ENCODE measurements around the gene WDR37.
A peak's percentile ranks its signal among the peaks of the same experiment; 100 is the strongest.
"Not testable (repeated sequence)": the region's sequence is repeated elsewhere in the genome, so short reads cannot be mapped to it uniquely, and the experiment has no call there.

Gene WDR37, protein sequence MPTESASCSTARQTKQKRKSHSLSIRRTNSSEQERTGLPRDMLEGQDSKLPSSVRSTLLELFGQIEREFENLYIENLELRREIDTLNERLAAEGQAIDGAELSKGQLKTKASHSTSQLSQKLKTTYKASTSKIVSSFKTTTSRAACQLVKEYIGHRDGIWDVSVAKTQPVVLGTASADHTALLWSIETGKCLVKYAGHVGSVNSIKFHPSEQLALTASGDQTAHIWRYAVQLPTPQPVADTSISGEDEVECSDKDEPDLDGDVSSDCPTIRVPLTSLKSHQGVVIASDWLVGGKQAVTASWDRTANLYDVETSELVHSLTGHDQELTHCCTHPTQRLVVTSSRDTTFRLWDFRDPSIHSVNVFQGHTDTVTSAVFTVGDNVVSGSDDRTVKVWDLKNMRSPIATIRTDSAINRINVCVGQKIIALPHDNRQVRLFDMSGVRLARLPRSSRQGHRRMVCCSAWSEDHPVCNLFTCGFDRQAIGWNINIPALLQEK

DNA sequence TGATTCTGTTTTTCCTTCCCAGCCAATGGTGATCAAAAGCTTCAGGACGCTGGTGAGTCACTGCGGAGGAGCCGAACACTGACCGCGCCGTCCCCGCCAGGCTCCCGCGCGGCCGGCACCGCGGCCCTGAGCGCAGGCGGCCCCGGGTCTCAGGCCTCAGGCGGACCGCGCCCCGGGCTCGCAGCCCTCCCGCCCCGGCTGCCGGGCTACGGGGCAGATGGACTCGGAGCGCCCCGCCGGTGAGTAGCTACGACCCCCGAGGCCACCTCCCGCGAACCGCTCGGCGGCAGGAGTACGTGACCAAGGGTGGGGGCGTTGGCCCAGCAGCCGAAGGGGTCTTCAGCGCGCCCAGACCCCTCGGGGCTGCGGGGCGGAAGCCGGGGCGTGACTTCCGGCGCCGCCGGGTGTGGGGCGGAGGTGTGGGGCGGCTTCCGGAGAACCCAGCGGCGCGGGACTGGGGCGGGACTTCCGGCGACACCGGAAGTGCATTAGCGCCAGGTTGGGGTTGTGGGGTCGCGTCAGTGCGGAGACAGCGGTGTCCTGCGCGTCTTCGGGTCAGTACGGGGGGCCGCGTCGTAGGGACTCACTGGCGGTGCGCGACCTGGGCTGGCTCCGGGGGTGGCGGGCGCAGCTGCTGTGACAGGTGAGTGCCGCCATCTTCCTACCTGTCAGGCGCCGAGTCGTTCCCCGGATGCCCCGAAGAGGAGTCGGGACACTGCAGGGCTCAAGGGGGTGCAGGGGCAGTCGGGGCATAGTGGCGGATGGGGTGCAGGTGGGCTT lies at the start of gene WDR37:
TSS of gene WDR37 (plus strand) at position 60 of the 780 bp plus-strand sequence. CDS start 15,771 bp downstream, outside the sequence.
- DNase-seq = peak; percentile 37

DNA sequence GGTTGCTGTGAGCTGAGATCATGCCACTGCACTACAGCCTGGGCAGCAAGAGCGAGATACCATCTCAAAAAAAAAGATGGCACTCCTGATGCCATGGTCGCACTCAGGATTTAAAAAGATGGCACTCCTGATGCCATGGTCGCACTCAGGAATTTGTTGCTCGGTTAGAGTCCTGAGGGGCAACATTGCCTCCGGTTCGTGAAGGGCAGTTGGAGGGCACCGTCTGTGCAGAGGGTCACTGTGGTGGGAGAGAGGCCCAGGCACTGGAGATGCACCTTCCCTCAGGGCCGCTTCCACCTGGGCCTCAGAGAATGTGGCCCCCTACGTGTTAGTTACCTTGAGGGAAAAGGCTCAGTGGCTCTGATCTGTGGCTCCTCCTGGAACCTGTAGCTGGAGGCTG lies 49.6 kb upstream of the WDR37 start:
- no peak for DNase-seq

DNA sequence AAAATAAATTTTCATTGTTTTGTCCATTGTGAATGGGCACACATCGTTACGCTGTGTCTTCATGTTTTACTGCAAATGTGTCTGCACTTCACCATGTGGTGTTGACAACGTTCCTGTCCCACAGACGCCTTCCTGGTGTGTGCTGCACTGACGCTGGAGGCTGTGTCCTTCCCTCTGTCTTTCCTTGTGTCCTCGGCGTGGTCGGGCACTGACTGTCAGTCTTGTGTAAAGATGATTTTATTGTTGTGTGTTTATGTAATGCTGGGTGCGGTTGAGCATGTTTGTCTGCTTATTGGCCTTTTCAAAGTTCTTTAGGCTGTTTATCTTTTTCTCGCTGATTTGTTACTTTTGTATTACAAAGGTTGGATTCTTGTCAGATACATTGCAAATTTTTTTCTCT lies 48.6 kb upstream of the WDR37 start:
- no peak for DNase-seq

DNA sequence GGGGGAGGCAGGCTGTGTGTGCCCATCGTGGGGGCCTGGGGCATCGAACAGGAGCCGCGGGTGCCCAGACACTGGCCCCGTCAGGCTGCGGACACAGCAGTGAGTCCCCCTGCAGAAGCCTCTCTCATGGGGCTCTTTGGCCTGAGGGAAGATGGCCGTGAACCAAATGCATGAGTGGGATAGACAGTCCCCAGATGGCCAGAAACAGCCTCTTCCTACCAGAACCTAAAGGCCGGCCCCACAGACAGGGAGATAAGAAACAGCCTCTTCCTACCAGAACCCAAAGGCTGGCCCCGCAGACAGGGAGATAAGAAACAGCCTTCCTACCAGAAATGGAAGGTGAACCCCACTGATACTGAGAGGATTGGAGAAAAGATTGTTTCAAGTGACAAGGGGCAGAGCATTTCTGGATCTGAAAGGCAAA lies 47.1 kb upstream of the WDR37 start:
- no peak for DNase-seq

DNA sequence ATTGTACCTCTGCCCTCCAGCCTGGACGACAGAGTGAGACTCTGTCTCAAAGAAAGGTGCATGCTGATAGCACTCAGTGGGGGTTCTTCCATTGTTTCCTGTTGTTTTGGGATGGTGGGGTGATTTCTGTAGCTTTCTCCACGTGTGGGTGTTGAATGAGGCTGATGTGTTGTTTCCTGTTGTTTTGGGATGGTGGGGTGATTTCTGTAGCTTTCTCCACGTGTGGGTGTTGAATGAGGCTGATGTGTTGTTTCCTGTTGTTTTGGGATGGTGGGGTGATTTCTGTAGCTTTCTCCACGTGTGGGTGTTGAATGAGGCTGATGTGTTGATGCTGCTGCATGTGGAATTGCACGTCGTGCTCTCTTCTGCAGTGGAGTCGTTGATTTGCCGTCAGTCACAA lies 46.2 kb upstream of the WDR37 start:
- not testable (repeated sequence) for DNase-seq

DNA sequence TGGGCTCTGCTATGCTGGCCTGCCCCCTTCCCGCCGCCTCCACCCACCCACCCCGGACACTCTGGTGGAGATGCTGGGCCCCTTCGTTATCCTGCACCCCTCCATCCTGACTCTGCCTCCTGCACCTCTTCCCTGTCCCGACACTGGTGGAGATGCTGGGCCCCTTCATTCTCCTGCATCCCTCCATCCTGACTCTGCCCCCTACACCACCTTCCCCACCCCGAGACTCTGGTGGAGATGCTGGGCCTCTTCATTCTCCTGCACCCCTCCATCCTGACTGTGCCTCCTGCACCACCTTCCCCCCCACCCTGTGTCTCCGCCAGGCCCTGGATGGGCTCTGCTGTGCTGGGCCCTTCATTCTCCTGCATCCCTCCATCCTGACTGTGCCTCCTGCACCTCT lies 45.5 kb upstream of the WDR37 start:
- no peak for DNase-seq

DNA sequence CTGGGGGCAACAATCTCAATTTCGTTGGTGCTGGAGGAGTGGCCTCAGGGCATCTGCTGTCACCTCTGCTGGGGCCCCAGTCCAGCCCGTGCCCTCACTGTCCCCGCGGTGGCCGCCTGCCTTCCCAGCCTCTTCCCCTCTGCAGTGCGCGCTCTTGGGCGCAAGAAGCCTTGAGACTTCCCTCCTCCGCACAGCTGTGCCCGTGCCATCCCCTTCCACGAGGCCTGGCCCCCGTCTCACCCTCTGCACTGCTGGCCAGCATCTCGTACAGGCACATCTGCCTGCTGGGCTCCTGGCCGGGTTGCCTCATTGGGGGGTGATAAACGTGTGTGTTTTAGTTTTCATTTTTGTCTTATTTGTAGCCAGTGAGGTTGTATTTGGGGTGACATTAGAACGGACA lies 44.5 kb upstream of the WDR37 start:
- DNase-seq = no peak

DNA sequence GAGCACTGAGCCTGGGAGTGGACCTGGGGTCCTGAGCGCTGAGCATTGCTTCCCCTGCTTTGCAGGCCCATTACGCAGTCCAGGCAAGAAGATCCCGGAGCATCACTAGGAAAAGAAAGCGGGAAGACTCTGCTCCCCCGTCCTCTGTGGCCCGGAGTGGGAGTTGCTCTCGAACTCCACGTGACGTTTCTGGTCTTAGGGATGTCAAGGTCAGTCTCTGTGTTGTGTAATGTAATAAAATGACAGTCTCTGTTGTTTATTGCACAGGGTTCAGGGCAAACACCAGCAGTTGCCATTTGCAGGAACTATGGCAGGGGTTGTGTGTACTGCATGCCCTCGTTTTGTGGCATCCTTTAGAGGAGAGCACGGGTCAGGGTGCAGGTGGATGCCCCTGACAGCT lies 40.5 kb upstream of the WDR37 start:
- no peak for DNase-seq

DNA sequence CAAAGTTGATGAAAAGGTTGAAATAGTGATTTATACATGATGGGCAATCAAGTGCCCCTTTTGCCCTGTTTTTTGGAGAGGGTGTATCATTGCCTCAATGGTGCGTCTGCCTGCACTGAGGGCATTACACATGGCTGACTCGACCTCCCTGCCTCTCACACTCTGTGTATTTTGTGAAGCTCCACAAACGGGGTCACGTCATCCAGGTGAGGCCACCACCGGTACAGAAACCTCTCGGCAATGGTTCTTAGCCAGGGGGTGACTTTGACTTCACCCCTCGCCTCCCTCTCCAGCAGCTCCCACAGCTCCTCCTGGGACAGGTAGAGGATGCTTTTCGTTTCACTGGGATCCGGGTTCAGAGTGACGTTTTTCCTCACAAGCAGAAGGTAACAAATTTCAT lies 36.8 kb upstream of the WDR37 start:
- no peak for DNase-seq

DNA sequence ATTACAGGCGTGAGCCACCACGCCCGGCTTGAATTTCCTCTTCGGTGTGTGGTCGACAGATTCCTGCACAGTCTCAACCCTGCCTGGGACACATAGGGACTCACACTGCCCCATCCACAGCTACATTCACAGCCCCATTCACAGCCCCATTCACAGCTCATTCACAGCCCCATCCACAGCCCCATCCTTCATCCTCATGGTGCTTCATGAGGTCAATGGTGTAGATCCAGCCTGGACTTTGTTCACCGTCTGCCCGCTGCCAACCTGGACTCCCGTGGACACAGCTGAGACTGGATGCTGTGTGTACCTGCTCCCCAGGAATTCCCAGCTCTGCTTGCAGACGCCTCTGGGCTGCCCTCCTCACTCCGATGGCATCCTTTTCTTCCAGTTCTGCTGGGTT lies 35.7 kb upstream of the WDR37 start:
- DNase-seq = no peak

DNA sequence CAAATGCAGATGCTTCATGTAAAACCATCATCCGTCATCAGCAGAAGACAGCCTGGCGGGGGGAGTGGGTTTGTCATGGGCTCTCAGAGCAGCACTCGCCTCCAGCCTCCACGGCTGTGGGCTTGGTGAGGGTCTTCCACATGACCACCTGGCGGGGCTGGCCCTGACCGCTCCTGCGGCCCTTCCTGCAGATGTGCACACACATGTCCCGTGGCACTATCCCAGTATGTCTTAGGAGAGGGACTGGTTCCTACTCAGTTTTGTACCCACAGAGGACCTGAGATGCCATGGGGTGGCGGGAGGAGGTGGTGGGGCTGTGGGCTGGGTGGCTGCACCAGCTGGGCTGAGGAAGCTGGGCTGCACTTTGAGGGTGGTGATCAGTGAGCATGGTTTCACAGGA lies 35.2 kb upstream of the WDR37 start:
- DNase-seq = no peak

DNA sequence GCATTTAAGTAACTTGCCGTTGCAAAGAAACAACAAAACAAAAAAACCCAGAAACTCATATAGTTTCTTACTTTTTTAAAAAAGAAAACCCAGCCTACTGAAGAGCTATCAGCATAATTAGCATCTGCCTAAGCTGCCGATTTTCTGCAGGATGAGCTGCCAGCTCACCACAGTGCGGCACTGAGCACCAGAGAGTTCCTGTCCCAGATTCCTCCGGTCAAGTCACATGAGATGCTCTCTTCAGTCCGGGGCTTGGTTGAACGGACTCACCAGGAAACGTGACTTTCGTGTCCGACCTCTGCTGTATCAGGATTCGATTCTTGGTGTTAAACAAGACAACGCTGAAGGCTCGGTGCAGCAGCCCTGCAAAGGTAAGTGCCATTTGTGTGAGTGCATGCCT lies 33.8 kb upstream of the WDR37 start:
- no peak for DNase-seq

DNA sequence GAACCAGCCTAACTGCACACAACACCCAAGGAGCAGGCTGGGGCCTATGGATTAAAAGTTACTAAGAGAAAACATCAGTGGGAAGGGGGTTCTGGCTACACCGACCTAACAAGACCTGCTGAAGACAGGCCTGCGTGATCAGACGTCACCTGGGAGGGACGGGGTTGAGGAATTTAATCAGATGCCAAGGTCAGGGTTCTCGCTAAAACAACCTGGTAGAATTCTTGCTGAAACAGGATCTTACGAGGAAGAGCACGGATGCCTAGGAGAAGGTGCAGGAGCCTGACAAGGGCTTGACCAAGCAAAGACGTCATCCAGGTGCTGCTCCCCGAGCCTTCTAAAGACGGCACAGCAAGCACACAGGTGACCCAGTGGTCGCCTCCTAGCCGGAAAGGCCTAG lies 32.1 kb upstream of the WDR37 start:
- DNase-seq = no peak

DNA sequence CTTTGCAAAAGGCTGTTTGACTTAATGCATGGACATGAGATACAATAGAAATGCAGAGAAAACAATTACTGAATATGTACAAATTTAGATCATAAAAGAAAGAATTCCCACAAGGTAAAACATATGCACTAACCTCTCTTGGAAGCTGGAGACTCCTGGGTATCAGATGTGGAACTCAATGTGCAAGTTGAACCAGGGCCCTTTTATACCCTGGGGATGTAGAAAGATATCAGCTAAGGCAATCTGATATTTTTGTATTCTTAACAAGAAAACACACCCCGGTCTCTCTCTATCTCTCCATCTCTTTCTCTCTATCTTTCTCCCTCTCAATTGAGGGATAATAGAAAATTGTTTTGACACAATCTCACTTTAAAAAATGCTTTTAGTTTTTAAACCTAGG lies 30.5 kb upstream of the WDR37 start, which contains the start of gene IDI2:
TSS of gene IDI2 (minus strand) at position 177 of the 400 bp plus-strand sequence. CDS start 1,136 bp downstream, outside the sequence.
- no peak for DNase-seq

DNA sequence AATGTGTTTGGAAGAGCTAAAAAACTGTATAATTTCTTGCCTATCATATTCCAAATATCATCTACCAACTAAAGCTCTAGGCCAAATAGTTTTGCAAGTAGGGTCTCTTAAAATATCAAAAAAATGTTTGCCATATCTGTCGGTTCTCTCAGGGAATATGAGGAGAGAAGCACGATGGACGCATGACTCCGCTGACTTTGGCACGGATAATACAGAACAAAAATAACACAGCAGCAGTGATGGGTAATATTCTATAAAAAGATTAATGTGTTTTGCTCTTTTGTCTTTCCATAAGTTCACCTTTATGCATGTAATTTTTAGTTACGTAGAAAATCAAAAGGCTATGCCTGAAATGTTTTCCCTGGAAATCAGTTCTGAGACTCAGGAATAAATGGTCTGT lies 29.6 kb upstream of the WDR37 start:
- DNase-seq = no peak

DNA sequence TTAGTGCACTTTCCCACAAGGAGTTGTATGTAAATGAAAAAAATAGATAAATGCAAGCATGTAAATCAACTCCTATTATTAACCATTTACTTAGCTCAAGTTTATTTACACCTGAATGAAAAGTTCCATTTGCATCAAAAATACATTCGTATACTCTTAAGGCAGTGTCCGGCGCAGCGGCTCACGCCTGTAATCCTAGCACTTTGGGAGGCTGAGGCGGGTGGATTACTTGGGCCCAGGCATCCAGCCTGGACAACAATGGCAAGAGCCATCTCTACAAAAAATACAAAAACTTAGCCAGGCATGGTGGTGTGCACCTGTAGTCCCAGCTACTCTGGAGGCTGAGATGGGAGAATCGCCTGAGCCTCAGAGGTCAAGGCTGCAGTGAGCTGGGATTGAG lies 26.3 kb upstream of the WDR37 start:
- DNase-seq = no peak

DNA sequence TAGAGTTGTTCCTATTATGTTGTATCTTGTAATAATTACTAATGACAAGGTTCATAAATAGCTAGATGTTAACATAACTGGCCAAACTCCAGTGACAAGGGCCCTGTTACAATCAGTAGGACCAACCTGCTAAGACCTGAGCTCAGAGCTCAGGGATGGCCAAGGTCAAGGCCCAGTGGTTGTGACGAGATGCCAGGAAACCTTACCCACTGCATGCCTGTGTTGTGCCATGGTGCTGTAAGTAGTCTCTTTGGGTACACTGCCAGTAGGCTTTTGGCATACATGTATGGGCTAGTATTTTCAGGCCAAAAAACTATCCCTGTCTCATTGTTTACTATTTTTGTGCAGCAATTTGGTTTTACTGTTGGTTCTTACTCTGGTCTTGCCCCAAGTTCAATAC lies 22.6 kb upstream of the WDR37 start:
- DNase-seq = no peak

DNA sequence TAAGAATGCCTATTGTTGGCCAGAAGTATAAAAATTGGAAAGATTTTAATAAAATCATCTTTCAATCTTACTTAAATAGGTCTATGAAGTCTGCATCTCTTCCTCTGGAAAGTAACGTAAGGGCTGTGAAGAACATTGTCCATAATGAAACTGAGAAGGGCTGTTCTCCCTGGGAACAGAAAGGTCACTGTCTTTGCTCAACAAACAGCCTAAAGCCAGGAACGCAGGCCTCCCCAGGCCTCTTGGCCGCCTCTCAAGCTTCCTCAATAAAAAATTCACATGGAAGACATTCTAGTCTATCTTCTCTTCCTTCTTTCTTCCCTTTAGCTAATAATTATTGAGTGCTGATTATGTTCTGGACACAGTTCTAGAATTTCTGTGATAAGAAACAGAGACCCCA lies 21.4 kb upstream of the WDR37 start:
- no peak for DNase-seq

DNA sequence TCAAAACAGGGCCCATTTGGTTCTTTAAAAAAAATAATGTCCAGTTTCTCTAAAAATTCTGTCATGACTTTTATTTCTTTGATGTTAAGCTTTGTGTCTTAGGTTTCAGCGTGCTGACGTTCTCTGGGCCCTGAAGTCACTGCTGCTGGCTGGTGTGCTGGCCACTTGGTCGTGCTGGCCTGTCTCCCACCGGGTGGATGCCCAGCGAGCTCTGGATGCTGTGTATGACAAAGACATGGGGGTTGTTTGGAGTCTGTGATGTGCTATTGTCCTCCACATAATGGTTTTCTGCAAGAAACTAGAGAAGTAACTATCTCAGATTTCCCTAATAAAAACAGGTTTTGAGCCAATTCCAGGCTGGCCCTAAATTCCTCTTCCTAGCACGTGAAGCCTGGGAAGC lies 21.0 kb upstream of the WDR37 start:
- no peak for DNase-seq

DNA sequence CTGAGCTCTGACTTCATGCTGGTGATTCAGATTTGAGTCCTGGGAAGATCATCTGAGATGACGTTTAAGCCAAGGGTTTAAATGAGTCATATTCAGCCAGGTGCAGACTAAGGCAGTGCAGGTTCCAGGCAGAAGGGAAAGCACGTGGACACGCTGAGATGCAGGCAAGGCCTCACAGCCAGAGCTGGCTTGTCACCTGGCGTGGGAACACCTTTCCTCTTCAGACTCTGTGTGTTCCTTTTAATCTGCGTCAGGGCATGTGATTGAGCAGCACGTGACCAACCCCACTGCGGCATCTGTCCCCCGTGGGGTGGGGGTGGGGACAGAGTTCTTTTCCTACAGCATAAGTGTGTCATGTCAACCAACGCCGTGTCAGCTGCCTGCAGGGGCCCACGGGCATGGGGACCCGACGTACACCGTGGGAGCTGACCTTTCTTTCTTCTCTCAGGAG lies 19.8 kb upstream of the WDR37 start:
- DNase-seq = no peak

DNA sequence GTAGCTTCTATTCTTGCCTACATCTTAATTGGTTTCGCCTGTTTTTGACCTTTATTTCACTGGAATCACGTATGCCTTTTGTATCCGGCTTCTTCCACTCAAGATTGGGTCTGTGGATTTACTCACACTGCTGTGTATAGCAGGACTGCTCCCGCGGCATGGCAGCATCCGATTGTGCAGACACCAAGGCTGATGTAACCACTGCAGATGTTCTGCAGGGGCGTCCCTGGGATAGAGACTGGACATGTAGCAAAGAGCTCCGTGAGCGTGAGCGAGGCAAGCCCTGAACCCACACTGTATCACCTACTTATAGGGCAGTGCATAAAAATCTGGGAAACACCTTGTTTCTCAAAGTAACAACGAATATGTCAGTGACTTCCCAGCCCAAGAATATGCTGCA lies 19.1 kb upstream of the WDR37 start:
- no peak for DNase-seq

DNA sequence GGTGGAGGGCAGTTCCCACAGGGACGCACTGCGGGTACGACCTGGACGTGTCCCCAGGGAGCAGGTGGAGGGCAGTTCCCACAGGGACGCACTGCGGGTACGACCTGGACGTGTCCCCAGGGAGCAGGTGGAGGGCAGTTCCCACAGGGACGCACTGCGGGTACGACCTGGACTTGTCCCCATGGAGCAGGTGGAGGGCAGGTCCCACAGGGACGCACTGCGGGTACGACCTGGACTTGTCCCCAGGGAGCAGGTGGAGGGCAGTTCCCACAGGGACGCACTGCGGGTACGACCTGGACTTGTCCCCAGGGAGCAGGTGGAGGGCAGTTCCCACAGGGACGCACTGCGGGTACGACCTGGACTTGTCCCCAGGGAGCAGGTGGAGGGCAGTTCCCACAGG lies 17.4 kb upstream of the WDR37 start:
- not testable (repeated sequence) for DNase-seq

DNA sequence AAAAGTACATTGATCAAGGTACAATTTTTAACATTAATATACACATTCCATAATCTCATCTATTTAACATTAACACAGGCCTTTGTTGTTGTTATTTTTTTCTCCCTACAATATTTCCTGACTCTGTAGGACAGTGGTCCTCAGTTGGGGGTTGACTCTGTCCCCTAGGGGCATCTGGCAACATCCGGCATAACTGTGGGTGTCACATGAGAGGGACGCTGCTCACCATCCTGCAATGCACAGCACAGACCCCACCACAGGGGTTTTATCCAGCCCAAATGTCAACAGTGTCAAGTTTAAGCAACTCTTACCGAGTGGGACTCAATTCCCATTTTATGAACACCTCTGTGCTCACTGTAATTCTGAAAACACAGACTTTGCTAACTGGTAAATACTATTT lies 16.1 kb upstream of the WDR37 start:
- DNase-seq = no peak

DNA sequence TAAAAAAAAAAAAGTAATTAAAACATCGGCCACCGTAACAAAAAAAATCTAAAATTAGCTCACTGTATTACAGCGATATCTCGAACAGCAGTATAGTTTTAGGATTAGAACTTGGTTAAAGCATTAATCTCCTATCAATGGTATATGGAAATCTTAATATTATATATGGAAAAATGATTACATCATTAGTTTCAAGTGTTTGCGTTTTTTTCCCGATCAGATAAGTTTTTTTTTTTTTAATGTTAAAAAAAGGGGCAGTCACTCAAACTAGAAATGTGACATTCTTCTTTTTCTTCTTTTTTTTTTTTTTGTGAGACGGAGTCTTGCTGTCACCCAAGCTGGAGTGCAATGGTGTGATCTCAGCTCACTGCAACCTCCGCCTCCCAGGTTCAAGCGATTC lies 14.7 kb upstream of the WDR37 start:
- DNase-seq = no peak

Measured in NCI-H1092 (cell line).